Right lobe of liver (tissue), 6 donors: ENCODE measurements around the gene MLLT1. TPM values are rescaled to one million over a fixed set of nuclear protein-coding genes. Genes with fewer than 3 reads are reported as not detected.

Source experiments
- ATAC-seq, 4 donors: fragments of 200-7000 bp; cut with Tn5 transposase; one replicate each; pipeline ENCODE4 v1.9.1; 2020; ENCODE audit warnings: mild to moderate bottlenecking in 4 of 4, moderate library complexity in 4 of 4
- DNase-seq, 3 donors: peaks; one replicate each; pipeline ENCODE4 v3.0.0-alpha.2; 2020
- H3K27ac ChIP-seq, 3 donors: fragments of 200-600 bp; one replicate each; pipeline ENCODE4 v1.8.0; 2022
- H3K27me3 ChIP-seq, 2 donors: fragments of 200-600 bp; one replicate each; pipeline ENCODE4 v1.8.0; 2022
- H3K36me3 ChIP-seq, 4 donors: fragments of 200-600 bp; sonication (generic) in 1 of 4; one replicate each; pipeline versions ENCODE4 v1.5.1 to v1.8.0; 2017 to 2022; ENCODE audit warnings: control low read depth in 1 of 4
- H3K4me1 ChIP-seq, 4 donors: fragments of 200-600 bp; sonication (generic) in 1 of 4; one replicate each; pipeline versions ENCODE4 v1.5.1 to v1.8.0; 2017 to 2022; ENCODE audit warnings: control low read depth in 1 of 4
- H3K4me3 ChIP-seq, 3 donors: fragments of 200-600 bp; one replicate each; pipeline ENCODE4 v1.8.0; 2022
- H3K9me3 ChIP-seq, 4 donors: fragments of 200-600 bp; sonication (generic) in 1 of 4; one replicate each; pipeline versions ENCODE4 v1.5.1 to v1.8.0; 2017 to 2022; ENCODE audit warnings: control low read depth in 1 of 4
- CTCF ChIP-seq, 4 donors: fragments of 200-600 bp in 3 of 4; fragments of 450-650 bp in 1 of 4; IDR thresholded peaks; one replicate each; pipeline versions ENCODE4 v1.5.1 to v1.8.0; 2016 to 2022; ENCODE audit warnings: antibody characterized with exemption in 4 of 4, mild to moderate bottlenecking in 2 of 4
- POLR2A ChIP-seq: fragments of 450-650 bp; IDR thresholded peaks from one replicate; pipeline ENCODE4 v1.6.1; 2017; ENCODE audit warnings: antibody characterized with exemption, mild to moderate bottlenecking
- whole genome bisulfite sequencing: methylation state at CpG from one replicate; pipeline ENCODE4 v1.1.6; 2018; ENCODE audit warnings: low coverage, low lambda C conversion rate; ENCODE audit not compliant: insufficient coverage; ENCODE audit errors: missing lambda C conversion rate; 5-methylcytosine and 5-hydroxymethylcytosine counted together
- intact Hi-C, 2 donors: fragments of 100-400 bp; cut with DNase I; formaldehyde crosslinking; loops; one replicate each; pipeline versions ENCODE4 v1.11.2 to v1.14.1; 2022
- total RNA-seq, 6 experiments: library from RNA; depleted of rRNA in 2 of 6; stranded (reverse); fragments of >200 nt in 2 of 6; fragmentation: NEBNext Ultra II Directional in 3 of 6; extraction: Animal tissue kit (Norgen Biotek cat#: 25700) in 3 of 6; gene quantifications; one replicate each; pipeline versions ENCODE4 v1.1.0 to v1.2.4, GENCODE V29; 2016 to 2023
- donor health status: DM: no; HTN: yes; CAD: no.
- donor health status: DM: no; HTN: no; CAD: no.
- donor health status: DM: no; HTN: no; CAD: no.
- donor health status: DM: no; HTN: yes; CAD: no.
- donor health status: DM: no; HTN: yes; CAD: no.

MLLT1 gene
- total RNA-seq, 6 experiments from 2014 or later, result 11.3 to 24.3 (median 15.3) TPM

- Histone ChIP-seq H3K9me3 (no peaks in the 10 kb centered on the region), H3K27ac (no peak overlapping the region), H3K4me3 (no peak overlapping the region), H3K4me1 (peaks cover 0 to 27% (median 11%) of the 10 kb centered on the region in 4 donors), H3K36me3 (peaks cover 0 to 23% (median 16%) of the 10 kb centered on the region in 4 donors), H3K27me3 (no peaks in the 10 kb centered on the region)
- no peak for ATAC-seq
- 83% methylated on average over 4 of the region's 12 CpGs for WGBS
- intact Hi-C loops, result no loop called here
- TF ChIP-seq CTCF (IDR thresholded peaks at IDR 0.05) (no peak), POLR2A (no peak)
- peak in 1 of 3 donors; percentile 43 for DNase-seq
Observed at GRCh38 chr19:6227936-6228325, 51.8 kb downstream of the MLLT1 start.

GRCh38 chr19:6227156-6227935, 52.4 kb downstream of the MLLT1 start:
- peaks cover 0 to 21% (median 8%) of the 10 kb centered on the region in 4 donors for H3K4me1 ChIP-seq
- DNase-seq (peak in 1 of 3 donors; percentile 42), ATAC-seq (no peak)
- H3K36me3 ChIP-seq, result peaks cover 0 to 23% (median 16%) of the 10 kb centered on the region in 4 donors
- H3K27me3 ChIP-seq, result no peaks in the 10 kb centered on the region
- TF ChIP-seq CTCF (IDR thresholded peaks at IDR 0.05) (no peak), POLR2A (no peak)
- intact Hi-C loops, result no loop called here
- H3K4me3 ChIP-seq, result no peak overlapping the region
- WGBS, result 88% methylated on average over 10 of the region's 33 CpGs
- H3K27ac ChIP-seq, result no peak overlapping the region
- no peaks in the 10 kb centered on the region for H3K9me3 ChIP-seq

- 86% methylated on average over 11 of the region's 28 CpGs for WGBS
- Histone ChIP-seq H3K27me3 (no peaks in the 10 kb centered on the region), H3K27ac (no peak overlapping the region), H3K36me3 (peaks cover 0 to 29% (median 19%) of the 10 kb centered on the region in 4 donors), H3K4me1 (peaks cover 0 to 13% (median 6%) of the 10 kb centered on the region in 4 donors), H3K4me3 (no peak overlapping the region), H3K9me3 (no peaks in the 10 kb centered on the region)
- no peak for ATAC-seq
- DNase-seq, result peak in 1 of 3 donors; percentile 43
- TF ChIP-seq POLR2A, result no peak
- TF ChIP-seq CTCF (IDR thresholded peaks at IDR 0.05), result no peak
- intact Hi-C loops, result no loop called here
Observed at GRCh38 chr19:6226444-6227155, 53.2 kb downstream of the MLLT1 start.

GRCh38 chr19:6226012-6226411, 53.8 kb downstream of the MLLT1 start:
- H3K36me3 ChIP-seq, result peaks cover 0 to 31% (median 20%) of the 10 kb centered on the region in 4 donors
- no peak for TF ChIP-seq CTCF (IDR thresholded peaks at IDR 0.05)
- no peak for TF ChIP-seq POLR2A
- no peaks in the 10 kb centered on the region for H3K9me3 ChIP-seq
- intact Hi-C loops, result no loop called here
- no peak overlapping the region for H3K4me3 ChIP-seq
- H3K27me3 ChIP-seq, result no peaks in the 10 kb centered on the region
- ATAC-seq, result no peak
- DNase-seq, result peak in 1 of 3 donors; percentile 37
- H3K4me1 ChIP-seq, result peaks cover 0 to 7% (median 3%) of the 10 kb centered on the region in 4 donors
- 96% methylated on average over 4 of the region's 12 CpGs for WGBS
- H3K27ac ChIP-seq, result no peak overlapping the region
